ENCODE results near the gene FAM25A. TPM values are rescaled to one million over a fixed set of nuclear protein-coding genes. Genes with fewer than 3 reads are reported as not detected.
"Not testable (repeated sequence)": the region's sequence is repeated elsewhere in the genome, so short reads cannot be mapped to it uniquely, and the experiment has no call there.

The FAM25A gene
- polyA plus RNA-seq, 1 donor from 2014 or later, result not detected

GRCh38 chr10:87009134-87009696 lies 10.9 kb upstream of the FAM25A start:
- H3K27me3 ChIP-seq (ENCODE audit: insufficient read depth, low read depth, low read length); H3K9me2 ChIP-seq (ENCODE audit: insufficient read depth, low read length); H3K4me2 ChIP-seq (ENCODE audit: low read length); H3K79me2 ChIP-seq (replicated peaks; ENCODE audit: insufficient read depth, low read length); H4K20me1 ChIP-seq (ENCODE audit: insufficient read depth); H3K9me3 ChIP-seq (ENCODE audit: low read length); H3K27ac ChIP-seq (ENCODE audit: low read length); H3K36me3 ChIP-seq (ENCODE audit: insufficient read depth, low read length); H3F3A ChIP-seq (ENCODE audit: insufficient read depth, low read length, poor library complexity, severe bottlenecking); H3K9ac ChIP-seq (ENCODE audit: low read length); H2AFZ ChIP-seq (ENCODE audit: low read depth, low read length); H3K4me3 ChIP-seq (ENCODE audit: low read length): not testable (repeated sequence)

GRCh38 chr10:87013528-87013927 lies 6.6 kb upstream of the FAM25A start:
- not testable (repeated sequence) for H4K20me1 ChIP-seq (ENCODE audit: insufficient read depth); H3K27ac ChIP-seq (ENCODE audit: low read length); H3K9me3 ChIP-seq (ENCODE audit: low read length); H3K9me2 ChIP-seq (ENCODE audit: insufficient read depth, low read length); H3K27me3 ChIP-seq (ENCODE audit: insufficient read depth, low read depth, low read length); H2AFZ ChIP-seq (ENCODE audit: low read depth, low read length); H3K79me2 ChIP-seq (replicated peaks; ENCODE audit: insufficient read depth, low read length); H3K36me3 ChIP-seq (ENCODE audit: insufficient read depth, low read length); H3K9ac ChIP-seq (ENCODE audit: low read length); H3F3A ChIP-seq (ENCODE audit: insufficient read depth, low read length, poor library complexity, severe bottlenecking); H3K4me2 ChIP-seq (ENCODE audit: low read length); H3K4me3 ChIP-seq (ENCODE audit: low read length)

GRCh38 chr10:87014986-87015716 lies 4.9 kb upstream of the FAM25A start:
- not testable (repeated sequence) for H3K4me2 ChIP-seq (ENCODE audit: low read length); H3K36me3 ChIP-seq (ENCODE audit: insufficient read depth, low read length); H4K20me1 ChIP-seq (ENCODE audit: insufficient read depth); H3K27ac ChIP-seq (ENCODE audit: low read length); H3F3A ChIP-seq (ENCODE audit: insufficient read depth, low read length, poor library complexity, severe bottlenecking); H3K27me3 ChIP-seq (ENCODE audit: insufficient read depth, low read depth, low read length); H2AFZ ChIP-seq (ENCODE audit: low read depth, low read length); H3K79me2 ChIP-seq (replicated peaks; ENCODE audit: insufficient read depth, low read length); H3K9me2 ChIP-seq (ENCODE audit: insufficient read depth, low read length); H3K9ac ChIP-seq (ENCODE audit: low read length); H3K9me3 ChIP-seq (ENCODE audit: low read length); H3K4me3 ChIP-seq (ENCODE audit: low read length)

- not testable (repeated sequence) for H3K9ac ChIP-seq (ENCODE audit: low read length); H3F3A ChIP-seq (ENCODE audit: insufficient read depth, low read length, poor library complexity, severe bottlenecking); H4K20me1 ChIP-seq (ENCODE audit: insufficient read depth); H3K79me2 ChIP-seq (replicated peaks; ENCODE audit: insufficient read depth, low read length); H3K27ac ChIP-seq (ENCODE audit: low read length); H3K9me2 ChIP-seq (ENCODE audit: insufficient read depth, low read length); H3K4me2 ChIP-seq (ENCODE audit: low read length); H3K27me3 ChIP-seq (ENCODE audit: insufficient read depth, low read depth, low read length); H3K4me3 ChIP-seq (ENCODE audit: low read length); H3K36me3 ChIP-seq (ENCODE audit: insufficient read depth, low read length); H2AFZ ChIP-seq (ENCODE audit: low read depth, low read length); H3K9me3 ChIP-seq (ENCODE audit: low read length)
These were observed 2.0 kb upstream of the FAM25A start for GRCh38 chr10:87018127-87018526.

GRCh38 chr10:87019066-87019465 lies 1.0 kb upstream of the FAM25A start:
- not testable (repeated sequence) for H3K27ac ChIP-seq (ENCODE audit: low read length); H4K20me1 ChIP-seq (ENCODE audit: insufficient read depth); H2AFZ ChIP-seq (ENCODE audit: low read depth, low read length); H3K27me3 ChIP-seq (ENCODE audit: insufficient read depth, low read depth, low read length); H3K79me2 ChIP-seq (replicated peaks; ENCODE audit: insufficient read depth, low read length); H3K36me3 ChIP-seq (ENCODE audit: insufficient read depth, low read length); H3F3A ChIP-seq (ENCODE audit: insufficient read depth, low read length, poor library complexity, severe bottlenecking); H3K4me2 ChIP-seq (ENCODE audit: low read length); H3K4me3 ChIP-seq (ENCODE audit: low read length); H3K9me2 ChIP-seq (ENCODE audit: insufficient read depth, low read length); H3K9me3 ChIP-seq (ENCODE audit: low read length); H3K9ac ChIP-seq (ENCODE audit: low read length)

GRCh38 chr10:87019504-87019903 lies 590 bp upstream of the FAM25A start:
- not testable (repeated sequence) for H4K20me1 ChIP-seq (ENCODE audit: insufficient read depth); H3K36me3 ChIP-seq (ENCODE audit: insufficient read depth, low read length); H2AFZ ChIP-seq (ENCODE audit: low read depth, low read length); H3F3A ChIP-seq (ENCODE audit: insufficient read depth, low read length, poor library complexity, severe bottlenecking); H3K79me2 ChIP-seq (replicated peaks; ENCODE audit: insufficient read depth, low read length); H3K27me3 ChIP-seq (ENCODE audit: insufficient read depth, low read depth, low read length); H3K4me3 ChIP-seq (ENCODE audit: low read length); H3K4me2 ChIP-seq (ENCODE audit: low read length); H3K9ac ChIP-seq (ENCODE audit: low read length); H3K27ac ChIP-seq (ENCODE audit: low read length); H3K9me2 ChIP-seq (ENCODE audit: insufficient read depth, low read length); H3K9me3 ChIP-seq (ENCODE audit: low read length)

GRCh38 chr10:87025285-87025958 lies 5.3 kb downstream of the FAM25A start:
- not testable (repeated sequence) for H3K4me2 ChIP-seq (ENCODE audit: low read length); H3K9ac ChIP-seq (ENCODE audit: low read length); H3K9me3 ChIP-seq (ENCODE audit: low read length); H4K20me1 ChIP-seq (ENCODE audit: insufficient read depth); H3K36me3 ChIP-seq (ENCODE audit: insufficient read depth, low read length); H2AFZ ChIP-seq (ENCODE audit: low read depth, low read length); H3K27me3 ChIP-seq (ENCODE audit: insufficient read depth, low read depth, low read length); H3K9me2 ChIP-seq (ENCODE audit: insufficient read depth, low read length); H3K79me2 ChIP-seq (replicated peaks; ENCODE audit: insufficient read depth, low read length); H3K4me3 ChIP-seq (ENCODE audit: low read length); H3K27ac ChIP-seq (ENCODE audit: low read length); H3F3A ChIP-seq (ENCODE audit: insufficient read depth, low read length, poor library complexity, severe bottlenecking)
